GM19035 (cell line): ENCODE measurements around the gene FGD4.

Experiments
- ATAC-seq: cut with Tn5 transposase; IDR thresholded peaks from one replicate; pipeline ENCODE4 v1.9.1; 2021; ENCODE audit not compliant: unreplicated experiment

Gene FGD4

DNA sequence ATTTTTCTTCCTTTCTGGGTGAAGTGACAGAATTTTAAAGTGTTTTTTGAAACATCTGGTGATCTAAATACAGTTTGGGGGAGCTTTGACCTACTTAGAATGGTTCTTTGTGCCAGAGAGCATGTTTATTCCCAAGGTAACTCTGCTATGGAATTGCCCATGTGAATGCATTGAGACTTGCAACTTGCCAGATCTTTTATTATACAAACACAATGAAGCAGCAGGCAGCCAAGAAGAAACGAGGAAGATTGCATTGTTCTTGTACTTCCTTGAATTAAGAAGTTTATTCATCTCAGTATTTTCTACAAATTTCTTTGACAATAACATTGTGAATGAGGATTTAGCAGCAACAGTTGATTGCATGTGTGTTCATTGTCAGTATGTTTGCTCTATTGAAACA is 55.5 kb downstream of the FGD4 start:
- ATAC-seq: no peak

GRCh38 chr12:32455607-32456071 is 56.3 kb downstream of the FGD4 start:
- no peak for ATAC-seq

GRCh38 chr12:32457251-32458025 is 58.1 kb downstream of the FGD4 start:
- no peak for ATAC-seq

DNA sequence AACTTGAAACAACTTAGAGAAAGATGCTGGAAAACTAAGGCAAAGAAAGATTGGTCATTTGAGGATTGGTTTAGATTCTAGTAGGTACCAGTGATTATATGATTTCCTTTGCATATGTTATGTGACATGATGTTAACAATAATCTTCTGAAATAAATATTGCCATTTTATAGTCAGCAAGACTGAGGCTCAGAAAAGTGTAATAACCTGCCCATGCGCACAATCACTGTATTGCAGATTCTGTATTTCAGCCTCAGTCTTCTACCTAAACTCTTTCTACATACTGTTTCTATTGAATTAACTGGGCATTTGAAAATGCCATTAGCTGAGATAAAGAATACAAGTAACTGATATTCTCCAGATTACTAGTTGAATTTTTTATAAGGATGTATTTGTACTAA is 61.3 kb downstream of the FGD4 start:
- ATAC-seq: no peak

GRCh38 chr12:32462908-32463307 is 63.5 kb downstream of the FGD4 start:
- no peak for ATAC-seq

DNA sequence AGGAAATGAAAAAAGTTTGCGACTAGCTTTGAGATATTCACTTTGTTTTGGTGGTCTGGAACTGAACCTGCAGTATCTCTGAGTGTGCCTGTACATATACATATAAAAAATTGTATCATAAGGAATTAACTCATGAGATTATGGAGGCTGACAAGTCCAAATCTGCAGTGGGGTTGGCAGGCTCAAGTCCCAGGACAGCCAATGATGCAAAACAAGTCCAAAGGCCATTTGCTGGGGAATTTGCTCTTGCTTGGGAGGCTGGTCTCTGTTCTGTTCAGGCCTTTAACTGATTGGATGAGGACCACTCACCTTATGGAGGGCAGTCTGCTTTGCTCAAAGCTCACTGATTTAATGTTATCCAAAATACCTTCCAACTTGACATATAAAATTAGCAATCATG is 66.8 kb downstream of the FGD4 start:
- no peak for ATAC-seq

DNA sequence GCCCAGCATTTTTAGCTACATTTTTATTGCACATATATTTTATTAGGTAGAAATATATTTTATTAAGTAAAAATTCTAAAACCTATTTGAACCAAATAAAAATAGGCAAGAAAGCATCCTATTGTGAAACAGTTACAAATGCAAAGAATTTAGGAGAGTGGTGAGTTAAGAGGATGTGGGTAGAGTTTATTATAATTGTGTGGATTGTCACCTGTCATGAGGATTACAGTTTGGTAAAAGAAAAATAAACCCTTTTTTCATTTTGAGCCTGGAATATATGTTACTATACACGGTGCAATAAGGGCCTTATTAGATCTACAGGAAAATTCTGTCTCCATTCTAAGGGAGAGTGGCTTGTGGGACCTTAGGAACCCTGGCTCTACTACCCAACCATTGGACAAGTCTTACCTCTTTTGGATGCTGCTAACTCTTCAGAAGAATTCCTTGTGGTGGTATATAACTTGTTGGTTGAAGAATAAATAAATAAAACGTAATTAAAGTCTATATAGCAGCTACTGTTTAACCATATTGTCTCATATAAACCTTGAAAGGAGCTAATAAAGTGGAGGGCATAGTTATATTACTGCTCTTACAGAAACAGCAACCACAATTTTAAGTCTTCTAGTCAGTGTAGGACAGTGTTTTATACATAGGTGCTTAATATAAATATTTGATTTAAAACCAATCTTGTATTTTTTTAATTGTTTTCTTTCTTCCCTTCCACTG is 67.8 kb downstream of the FGD4 start:
- no peak for ATAC-seq

DNA sequence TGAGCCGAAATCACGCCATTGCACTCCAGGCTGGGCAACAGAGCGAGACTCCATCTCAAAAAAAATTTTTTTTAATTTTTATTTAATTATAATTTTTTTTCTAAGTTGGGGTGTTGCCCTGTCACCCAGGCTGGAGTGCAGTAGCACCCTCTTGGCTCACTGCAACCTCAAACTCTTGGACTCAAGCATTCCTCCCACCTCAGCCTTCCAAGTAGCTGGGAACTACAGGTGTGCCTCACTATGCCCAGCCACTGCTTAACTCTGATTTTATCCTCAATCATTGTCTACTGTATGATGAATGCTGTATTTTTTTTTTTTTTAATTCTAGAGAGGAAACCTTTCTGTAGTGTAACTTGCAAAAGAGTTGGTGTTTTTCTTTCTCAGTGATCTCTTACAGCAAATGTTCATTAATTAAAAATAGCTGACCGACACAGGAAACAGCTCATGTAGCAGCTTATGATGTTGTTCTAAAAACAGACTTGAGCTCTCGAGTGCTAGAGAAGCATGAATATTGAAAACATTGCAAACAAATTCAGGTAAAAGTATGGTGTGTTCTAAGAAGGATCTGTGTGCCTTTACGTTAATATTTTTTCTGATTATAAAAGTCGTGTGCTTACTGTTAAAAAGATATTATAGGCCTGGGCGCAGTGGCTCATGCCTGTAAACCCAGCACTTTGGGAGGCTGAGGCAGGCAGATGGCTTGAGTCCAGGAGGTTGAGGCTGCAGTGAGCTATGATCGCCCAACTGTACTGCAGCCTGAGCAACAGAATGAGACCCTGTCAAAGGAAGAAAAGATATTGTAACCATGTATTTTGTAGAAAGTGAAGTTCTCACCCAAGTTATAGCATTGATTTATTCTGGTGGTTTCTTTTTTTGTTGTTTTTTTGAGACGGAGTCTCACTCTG is 68.9 kb downstream of the FGD4 start:
- ATAC-seq: no peak

DNA sequence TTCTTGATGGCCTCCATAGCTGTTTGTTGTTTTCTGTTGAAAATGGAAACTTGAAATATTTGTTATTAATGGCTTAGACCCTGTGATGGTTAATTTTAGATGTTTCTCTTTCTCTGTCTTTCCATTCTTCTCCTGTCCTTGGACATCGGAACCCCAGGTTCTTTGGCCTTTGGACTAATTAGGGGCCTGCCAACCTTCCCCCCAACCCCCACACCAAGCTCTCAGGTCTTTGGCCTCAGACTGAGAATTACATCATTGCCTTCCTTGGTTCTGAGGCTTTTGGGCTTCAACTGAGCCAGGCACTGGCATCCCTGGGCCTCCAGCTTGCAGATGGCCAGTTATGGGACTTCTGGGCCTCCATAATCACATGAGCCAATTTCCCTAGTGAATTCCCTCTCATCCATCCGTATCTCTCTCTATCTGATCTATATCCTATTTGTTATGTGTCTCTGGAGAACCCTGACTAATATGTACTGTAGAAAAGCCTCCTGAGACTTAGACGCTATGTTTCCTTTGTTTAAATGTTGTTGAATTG is 71.6 kb downstream of the FGD4 start:
- no peak for ATAC-seq

GRCh38 chr12:32471591-32472001 is 72.2 kb downstream of the FGD4 start:
- no peak for ATAC-seq

- no peak for ATAC-seq
These were observed 76.4 kb downstream of the FGD4 start for GRCh38 chr12:32475724-32476123.

DNA sequence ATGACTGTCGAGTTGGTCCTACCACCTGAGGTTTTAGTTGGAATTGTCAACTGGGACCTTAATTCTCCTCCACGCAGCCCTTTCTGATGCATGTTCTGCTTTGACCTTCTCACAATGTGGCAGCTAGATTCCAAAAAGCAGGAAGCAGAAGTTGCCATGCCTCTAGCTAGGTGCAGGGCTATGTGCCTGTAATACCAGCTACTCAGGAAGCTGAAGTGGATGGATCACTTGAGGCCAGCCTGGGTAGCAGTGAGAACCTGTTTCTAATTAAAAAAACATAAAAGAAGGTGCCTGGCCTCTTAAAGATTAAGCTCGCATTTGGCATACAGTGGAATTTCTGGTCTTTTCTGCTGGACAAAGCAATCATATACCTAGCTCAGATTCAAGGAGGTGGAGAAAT is 77.1 kb downstream of the FGD4 start:
- no peak for ATAC-seq

GRCh38 chr12:32477714-32478113 is 78.4 kb downstream of the FGD4 start:
- no peak for ATAC-seq

- ATAC-seq: no peak
These were observed 78.8 kb downstream of the FGD4 start for GRCh38 chr12:32478166-32478565.

GRCh38 chr12:32478858-32479725 is 79.7 kb downstream of the FGD4 start:
- ATAC-seq: no peak

- peak; percentile 92 for ATAC-seq
These were observed 82.9 kb downstream of the FGD4 start for GRCh38 chr12:32482226-32482625.

DNA sequence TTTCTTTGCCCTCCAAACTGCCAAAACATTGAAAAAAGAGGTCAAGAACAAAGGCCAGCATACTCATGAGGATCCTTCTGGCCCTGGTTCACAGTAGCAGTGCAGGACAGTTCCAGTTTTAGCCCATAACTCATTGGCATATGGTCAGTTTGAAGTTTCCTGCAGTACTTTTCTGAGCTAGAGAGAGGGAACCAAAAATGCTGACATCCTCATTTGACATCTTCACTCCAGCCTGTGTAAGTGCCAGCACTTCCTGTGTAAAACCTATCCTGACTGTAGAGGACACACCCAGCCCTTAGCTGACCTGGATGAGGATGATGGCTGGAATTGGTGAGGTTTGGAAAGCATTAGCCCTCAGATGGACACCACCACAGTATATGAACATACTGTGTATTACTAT is 84.1 kb downstream of the FGD4 start:
- no peak for ATAC-seq

DNA sequence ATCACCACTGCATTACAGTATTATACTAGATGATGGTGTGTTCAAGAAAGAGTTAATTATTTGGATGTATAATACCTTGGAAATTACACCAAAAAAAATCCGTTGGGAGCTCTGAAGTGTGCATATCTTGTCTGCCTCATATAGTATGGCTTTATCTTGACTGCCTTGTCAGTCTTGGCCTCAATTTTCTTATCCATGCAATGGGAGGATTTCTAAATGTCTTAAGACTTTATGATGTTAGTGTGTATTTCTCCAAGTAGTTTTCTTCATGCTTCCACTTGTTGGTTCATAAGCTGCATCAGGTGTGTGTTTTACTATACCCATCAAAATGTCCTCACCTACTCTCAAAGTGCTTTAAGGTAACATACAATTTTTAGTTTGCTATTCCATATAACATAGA is 84.6 kb downstream of the FGD4 start:
- no peak for ATAC-seq

DNA sequence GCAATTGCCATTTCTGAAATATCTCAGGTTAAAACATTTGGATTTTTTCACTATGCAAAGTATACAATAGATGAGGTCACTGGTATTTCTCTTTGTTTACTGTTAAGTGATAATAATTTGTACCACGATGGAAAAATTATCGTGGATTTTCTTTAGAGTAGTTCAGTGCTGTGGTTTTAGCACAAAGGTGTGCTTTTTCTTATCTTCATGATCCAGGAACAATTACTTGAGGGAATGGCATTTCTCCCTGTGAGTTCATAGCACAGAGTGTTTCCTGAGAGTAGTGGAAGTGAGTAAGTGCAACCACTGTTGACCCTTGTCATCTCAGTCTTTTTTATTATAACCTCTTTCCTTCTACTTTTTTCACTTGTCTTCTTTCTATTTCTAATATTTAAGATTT is 86.8 kb downstream of the FGD4 start:
- no peak for ATAC-seq

DNA sequence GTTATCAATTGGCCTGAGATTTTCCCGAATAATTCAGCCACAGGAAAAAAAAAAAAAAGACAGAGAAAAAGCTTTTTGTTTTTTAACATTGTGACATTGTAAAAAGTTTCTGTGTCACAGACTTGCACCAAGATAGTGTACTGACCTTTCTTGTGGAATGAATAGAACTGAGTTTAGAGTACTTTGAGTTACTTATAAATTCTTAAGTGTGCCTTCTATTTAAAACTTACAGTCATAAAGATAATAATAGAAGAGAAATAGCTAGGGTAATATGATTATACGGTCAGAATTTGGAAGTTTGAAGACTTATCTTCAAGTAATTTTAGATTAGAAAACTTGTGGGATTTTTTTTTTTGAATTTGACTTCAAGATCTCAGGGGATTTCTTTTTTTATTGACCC is 88.8 kb downstream of the FGD4 start:
- no peak for ATAC-seq
